ENCODE data around the gene CDC5L. TPM values are rescaled to one million over a fixed set of nuclear protein-coding genes. Genes with fewer than 3 reads are reported as not detected.

The CDC5L gene
- total RNA-seq, 2 donors from 2014 or later, result 16.4 to 16.5 TPM

DNA sequence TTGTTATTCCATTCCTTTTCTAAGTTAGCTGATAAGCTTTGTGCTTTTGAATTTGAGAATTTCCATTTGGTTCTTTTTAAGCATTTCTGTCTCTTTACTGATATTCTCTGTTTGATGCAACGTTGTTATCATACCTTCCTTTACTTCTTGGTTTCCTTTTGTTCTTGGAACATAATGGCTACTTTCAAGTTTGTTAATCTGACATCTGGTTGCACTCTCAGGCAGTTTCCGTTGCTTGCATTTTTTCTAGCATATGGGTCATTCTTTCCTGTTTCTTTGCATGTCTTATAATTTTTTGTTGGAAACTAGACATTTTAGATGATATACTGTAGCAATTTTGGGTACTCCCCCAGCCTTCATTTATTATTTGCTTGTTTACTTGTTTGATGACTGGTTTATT lies 12.5 kb downstream of the CDC5L start:
- Histone ChIP-seq H3K27ac (no peak overlapping the region), H3K36me3 (peaks cover 50% of the 10 kb centered on the region), H3K4me3 (no peak overlapping the region), H3K9me3 (no peaks in the 10 kb centered on the region), H3K4me1 (peaks cover 0 to 26% of the 10 kb centered on the region in 2 donors), H3K27me3 (no peaks in the 10 kb centered on the region)
- DNase-seq (ENCODE audit: low spot score), result no peak
- TF ChIP-seq, protein P1, sequence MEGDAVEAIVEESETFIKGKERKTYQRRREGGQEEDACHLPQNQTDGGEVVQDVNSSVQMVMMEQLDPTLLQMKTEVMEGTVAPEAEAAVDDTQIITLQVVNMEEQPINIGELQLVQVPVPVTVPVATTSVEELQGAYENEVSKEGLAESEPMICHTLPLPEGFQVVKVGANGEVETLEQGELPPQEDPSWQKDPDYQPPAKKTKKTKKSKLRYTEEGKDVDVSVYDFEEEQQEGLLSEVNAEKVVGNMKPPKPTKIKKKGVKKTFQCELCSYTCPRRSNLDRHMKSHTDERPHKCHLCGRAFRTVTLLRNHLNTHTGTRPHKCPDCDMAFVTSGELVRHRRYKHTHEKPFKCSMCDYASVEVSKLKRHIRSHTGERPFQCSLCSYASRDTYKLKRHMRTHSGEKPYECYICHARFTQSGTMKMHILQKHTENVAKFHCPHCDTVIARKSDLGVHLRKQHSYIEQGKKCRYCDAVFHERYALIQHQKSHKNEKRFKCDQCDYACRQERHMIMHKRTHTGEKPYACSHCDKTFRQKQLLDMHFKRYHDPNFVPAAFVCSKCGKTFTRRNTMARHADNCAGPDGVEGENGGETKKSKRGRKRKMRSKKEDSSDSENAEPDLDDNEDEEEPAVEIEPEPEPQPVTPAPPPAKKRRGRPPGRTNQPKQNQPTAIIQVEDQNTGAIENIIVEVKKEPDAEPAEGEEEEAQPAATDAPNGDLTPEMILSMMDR (IDR thresholded peaks at IDR 0.05), result no peak

DNA sequence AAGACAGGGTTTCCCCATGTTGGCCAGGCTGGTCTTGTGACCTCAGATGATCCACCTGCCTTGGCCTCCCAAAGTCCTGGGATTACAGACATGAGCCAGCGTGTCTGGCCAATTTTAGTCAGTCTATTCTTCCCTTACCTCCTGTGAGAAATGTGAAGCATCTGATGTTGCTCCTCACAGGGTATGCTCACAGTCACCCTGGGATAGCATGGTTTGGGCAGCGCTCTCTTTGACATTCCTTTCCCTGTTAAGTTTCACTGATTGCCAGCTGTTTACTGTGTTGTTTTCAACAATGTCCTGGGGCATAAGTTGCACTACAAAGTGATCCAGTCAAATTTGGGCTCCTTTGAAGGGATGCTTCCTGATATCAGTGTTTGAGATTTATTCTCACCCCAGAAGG lies 13.1 kb downstream of the CDC5L start:
- H3K27me3 ChIP-seq, result no peaks in the 10 kb centered on the region
- H3K27ac ChIP-seq, result peak overlapping the region in 1 of 2 donors; percentile 67
- no peaks in the 10 kb centered on the region for H3K9me3 ChIP-seq
- H3K4me3 ChIP-seq, result no peak overlapping the region
- DNase-seq (ENCODE audit: low spot score), result no peak
- H3K36me3 ChIP-seq, result peaks cover 50% of the 10 kb centered on the region
- TF ChIP-seq, protein P1 (IDR thresholded peaks at IDR 0.05), result no peak
- H3K4me1 ChIP-seq, result peaks cover 0 to 26% of the 10 kb centered on the region in 2 donors

DNA sequence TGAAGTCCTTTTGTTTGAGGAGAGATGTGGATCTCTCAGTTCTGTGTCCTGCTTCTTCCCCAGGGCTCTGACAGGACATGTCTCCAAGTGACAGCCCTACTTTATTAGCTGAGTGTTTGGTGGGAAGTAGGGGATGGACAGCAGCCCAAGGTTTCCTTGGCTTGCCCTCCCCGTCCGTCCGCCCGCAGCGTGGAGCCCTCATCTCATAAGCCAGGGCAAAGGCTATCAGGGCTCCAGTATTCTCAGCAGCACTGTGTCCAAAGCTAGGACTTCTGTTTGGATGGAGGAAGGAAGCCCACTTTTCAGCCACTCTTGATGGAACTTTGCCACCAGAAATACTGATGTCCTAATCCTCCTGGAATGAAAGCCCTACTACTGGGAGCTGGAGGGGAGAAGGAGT lies 13.6 kb downstream of the CDC5L start:
- peaks cover 0 to 26% of the 10 kb centered on the region in 2 donors for H3K4me1 ChIP-seq
- peaks cover 50% of the 10 kb centered on the region for H3K36me3 ChIP-seq
- no peak overlapping the region for H3K4me3 ChIP-seq
- TF ChIP-seq, protein P1 (IDR thresholded peaks at IDR 0.05), result no peak
- DNase-seq (ENCODE audit: low spot score), result no peak
- no peaks in the 10 kb centered on the region for H3K27me3 ChIP-seq
- H3K27ac ChIP-seq, result peak overlapping the region; percentile 21 to 67
- H3K9me3 ChIP-seq, result no peaks in the 10 kb centered on the region

DNA sequence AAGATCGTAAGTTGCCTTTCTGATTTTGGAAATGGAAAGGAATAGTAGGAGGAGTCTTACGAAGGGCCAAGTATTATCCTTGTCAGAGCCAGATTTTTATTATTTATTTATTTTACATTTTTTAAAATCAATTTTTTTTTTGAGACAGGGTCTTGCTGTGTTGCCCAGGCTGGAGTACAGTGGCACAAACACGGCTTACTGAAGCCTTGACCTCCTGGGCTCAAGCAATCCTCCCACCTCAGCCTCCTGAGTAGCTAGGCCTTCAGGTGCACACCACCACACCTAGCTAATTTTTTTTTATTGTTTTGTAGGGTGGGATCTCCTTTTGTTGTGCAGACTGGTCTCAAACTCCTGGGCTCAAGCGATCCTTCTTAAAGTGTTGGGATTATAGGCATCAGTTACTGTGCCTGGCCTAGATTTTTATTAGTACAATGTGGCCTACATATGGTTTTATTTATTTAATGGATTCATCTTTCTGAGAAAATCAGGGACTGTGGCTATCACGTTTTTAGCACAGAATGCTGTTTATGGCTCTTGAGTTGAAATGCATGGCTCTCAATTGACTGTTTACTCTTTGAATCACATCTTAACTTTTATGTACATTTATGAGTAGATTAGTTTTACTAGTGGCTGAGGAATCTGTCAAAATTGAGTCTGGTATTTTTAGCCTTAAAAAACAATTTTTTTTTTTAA lies 16.7 kb downstream of the CDC5L start:
- DNase-seq (ENCODE audit: low spot score), result no peak
- Histone ChIP-seq H3K27ac (no peak overlapping the region), H3K4me1 (peaks cover 0 to 16% of the 10 kb centered on the region in 2 donors), H3K9me3 (no peaks in the 10 kb centered on the region), H3K36me3 (peaks cover 60% of the 10 kb centered on the region), H3K27me3 (no peaks in the 10 kb centered on the region), H3K4me3 (no peak overlapping the region)
- TF ChIP-seq, protein P1 (IDR thresholded peaks at IDR 0.05), result no peak

DNA sequence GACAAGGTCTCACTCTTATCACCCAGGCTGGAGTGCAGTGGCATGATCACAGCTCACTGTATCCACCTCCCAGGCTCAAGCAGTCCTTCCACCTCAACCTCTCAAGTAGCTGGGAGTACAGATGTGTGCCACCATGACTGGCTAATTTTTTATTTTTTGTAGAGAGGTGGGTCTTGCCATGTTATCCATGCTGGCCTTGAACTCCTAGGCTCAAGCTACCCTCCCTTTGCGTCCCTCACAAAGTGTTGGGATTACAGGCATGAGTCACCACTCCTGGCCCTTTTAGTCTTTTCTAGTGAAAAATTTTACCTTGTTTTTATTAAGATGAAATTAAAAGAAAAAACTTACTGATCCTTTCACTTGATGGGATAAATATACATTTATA lies 17.2 kb downstream of the CDC5L start:
- Histone ChIP-seq H3K36me3 (peaks cover 61% of the 10 kb centered on the region), H3K27ac (no peak overlapping the region)

More for the DNA sequence above, 17.2 kb downstream of the CDC5L start:
- no peak overlapping the region for H3K4me3 ChIP-seq
- no peaks in the 10 kb centered on the region for H3K27me3 ChIP-seq
- H3K9me3 ChIP-seq, result no peaks in the 10 kb centered on the region
- H3K4me1 ChIP-seq, result peaks cover 0 to 16% of the 10 kb centered on the region in 2 donors
- no peak for DNase-seq (ENCODE audit: low spot score)
- TF ChIP-seq, protein P1 (IDR thresholded peaks at IDR 0.05), result no peak

Data from right atrium auricular region (tissue), 2 donors.